SW 1271 (cell line): ENCODE data around the gene CHST12.

Source experiments
- DNase-seq, 2 experiments: peaks; one replicate each; lab custom pipeline; 2025; lab: John Stamatoyannopoulos, UW

CHST12 gene

DNA sequence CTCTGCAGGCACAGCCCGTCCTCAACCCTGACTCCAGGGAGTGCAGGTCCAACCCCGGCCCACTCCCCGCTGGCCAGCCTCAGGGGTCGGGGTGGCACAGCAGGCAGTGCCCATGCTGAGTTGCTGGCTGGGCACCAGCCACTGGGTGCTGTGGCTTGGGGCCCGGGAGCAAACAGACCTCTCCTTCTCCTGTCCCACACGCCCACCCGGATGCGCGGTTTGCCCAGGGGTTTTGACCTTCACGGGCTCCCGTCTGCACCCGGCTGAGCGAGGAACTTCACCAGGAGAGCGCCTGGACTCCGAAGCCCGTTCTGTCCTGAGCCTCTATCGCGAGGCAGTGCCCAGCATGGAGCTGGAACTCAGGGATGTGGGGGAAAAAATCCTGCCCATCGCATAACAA is 75.4 kb downstream of the CHST12 start:
- DNase-seq: no peak

DNA sequence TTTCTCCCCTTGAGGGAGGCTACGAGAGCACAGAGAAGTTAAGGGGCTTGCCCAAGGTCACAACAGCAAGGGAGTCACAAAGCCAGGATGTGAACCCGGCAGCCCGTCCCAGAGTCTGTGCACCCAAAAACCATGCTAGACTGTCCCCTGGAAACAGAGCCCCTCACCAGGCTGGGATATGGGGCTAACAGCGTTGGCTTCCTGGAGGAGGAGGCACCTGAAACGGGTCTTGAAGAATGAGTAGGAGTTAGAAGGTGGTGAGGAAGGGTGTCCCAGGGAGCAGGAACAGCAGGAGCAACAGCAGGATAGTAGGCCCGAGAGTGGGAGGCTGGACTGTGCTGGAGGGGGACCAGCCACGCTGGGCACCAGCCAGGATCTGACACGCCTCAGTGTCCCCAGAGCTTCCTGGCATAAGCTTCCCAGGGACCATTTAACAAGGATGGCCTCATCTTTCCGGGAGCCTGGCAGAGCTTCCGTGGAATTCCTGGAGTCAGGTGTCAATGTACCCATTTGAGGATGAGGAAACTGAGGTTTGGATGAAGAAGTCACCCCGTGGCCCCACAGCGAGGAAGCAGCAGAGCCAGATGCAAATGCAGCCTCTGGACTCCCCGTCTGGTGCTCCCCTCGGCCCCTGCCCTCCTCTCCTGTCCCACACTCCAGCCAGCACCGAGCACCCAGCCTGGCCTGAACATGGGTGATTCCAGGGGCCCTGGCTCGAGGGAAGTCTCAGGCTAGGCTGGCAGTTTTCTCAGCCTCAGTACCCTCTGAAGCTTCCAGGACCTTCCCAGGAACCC is 76.1 kb downstream of the CHST12 start:
- no peak for DNase-seq

DNA sequence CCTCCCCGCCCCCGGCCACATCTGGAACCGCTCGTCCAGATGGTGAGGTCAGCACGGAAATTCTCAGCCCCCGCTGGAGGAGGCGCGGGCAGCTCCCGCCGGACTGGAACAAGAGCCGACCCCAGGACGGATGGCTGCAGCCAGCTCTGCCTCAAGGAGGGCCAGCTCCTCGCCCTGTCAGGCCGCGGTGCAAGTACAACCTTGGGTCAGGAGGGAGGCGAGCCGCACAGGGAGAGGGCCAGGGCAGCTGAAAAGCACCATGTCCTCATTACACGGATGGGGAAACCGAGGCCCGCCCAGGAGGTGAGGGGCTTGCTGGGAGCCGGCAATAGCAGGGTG is 76.6 kb downstream of the CHST12 start:
- DNase-seq: no peak

DNA sequence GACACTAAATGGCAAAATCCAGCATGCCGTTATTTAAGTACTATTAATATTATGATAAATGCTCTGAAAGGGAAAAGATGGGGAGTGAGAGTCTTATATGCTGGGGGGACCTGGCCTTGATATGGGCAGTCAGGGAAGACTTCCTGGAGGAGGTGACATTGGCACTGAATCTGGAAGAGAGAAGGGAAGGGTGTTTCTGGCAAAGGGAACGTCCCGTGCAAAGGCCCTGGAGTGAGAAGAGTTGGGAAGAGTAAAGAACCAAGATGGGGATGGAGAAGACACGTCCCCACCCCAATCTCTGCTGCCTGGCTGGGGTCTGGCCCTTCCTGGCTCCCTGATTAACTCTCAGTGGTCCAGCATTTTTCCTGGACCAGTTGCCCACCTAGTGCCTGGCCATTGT is 77.8 kb downstream of the CHST12 start:
- DNase-seq: no peak

GRCh38 chr7:2482725-2483451 is 79.5 kb downstream of the CHST12 start:
- DNase-seq: no peak

- DNase-seq: peak in 1 of 2 experiments; percentile 25
Measured at GRCh38 chr7:2483494-2483893, 80.1 kb downstream of the CHST12 start.

- no peak for DNase-seq
Measured at GRCh38 chr7:2484868-2485267, 81.5 kb downstream of the CHST12 start.

GRCh38 chr7:2487586-2488271 is 84.3 kb downstream of the CHST12 start:
- no peak for DNase-seq

- DNase-seq: no peak
Measured at GRCh38 chr7:2488272-2488645, 84.8 kb downstream of the CHST12 start.

DNA sequence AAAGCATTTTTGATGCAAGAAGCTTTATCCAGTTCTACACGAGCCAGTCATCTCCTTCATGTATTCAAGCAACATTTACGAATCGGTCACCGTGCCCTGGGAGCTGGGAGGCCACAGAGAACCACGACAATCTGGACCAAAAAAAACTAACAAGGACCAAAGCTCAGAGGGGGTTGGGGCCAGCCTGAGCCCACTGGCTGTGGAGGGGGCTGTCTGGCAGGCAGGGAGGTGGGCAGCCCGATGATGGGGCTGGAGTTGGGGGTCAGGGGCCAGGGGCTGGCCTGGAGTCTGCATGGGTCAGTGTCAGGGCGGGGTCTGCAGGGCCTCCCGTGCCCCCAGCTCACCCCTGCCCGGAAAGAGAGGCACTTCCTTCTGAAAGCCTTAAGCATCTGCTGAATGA is 85.3 kb downstream of the CHST12 start:
- no peak for DNase-seq

DNA sequence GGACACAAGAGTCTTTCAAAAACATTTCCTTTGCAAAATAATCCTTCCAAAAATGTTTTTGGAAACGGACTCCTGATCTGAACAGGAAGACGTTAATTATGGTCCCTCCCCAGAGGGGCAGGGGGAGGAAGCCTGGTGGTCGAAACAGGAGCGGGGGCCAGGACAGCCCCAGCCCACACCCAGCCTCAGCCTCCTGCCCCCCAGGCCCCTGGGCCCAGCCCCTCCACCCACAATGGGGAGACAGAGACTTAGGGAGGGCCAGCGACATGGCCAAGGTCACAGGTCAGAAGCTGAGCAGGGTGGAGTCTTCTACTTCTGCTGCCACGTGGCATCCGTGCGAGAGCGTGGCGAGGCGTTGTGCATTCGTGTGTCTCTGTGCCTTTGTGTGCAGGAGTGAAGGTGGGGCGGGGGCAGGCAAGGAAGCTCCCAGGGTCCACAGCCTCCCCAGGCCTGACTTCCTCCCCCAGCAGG is 86.8 kb downstream of the CHST12 start:
- no peak for DNase-seq

DNA sequence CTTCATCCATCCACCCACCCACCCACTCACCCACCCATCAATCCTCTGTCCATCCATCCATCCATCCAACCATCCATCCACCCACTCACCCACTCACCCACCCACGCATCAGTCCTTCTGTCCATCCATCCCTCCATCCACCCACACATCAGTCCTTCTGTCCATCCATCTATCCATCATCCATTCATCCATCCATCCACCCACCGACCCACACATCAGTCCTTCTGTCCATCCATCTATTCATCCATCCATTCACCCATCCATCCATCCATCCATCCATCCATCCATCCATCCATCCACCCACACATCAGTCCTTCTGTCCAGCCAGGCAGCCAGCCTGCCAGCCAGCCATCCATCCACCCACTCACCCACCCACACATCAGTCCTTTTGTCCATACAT is 88.6 kb downstream of the CHST12 start:
- no peak for DNase-seq

- DNase-seq: no peak
Measured at GRCh38 chr7:2493205-2494164, 90.1 kb downstream of the CHST12 start.

GRCh38 chr7:2494191-2495130 is 91.0 kb downstream of the CHST12 start:
- DNase-seq: no peak

GRCh38 chr7:2495418-2496299 is 92.2 kb downstream of the CHST12 start:
- DNase-seq: no peak

GRCh38 chr7:2496375-2496774 is 93.0 kb downstream of the CHST12 start:
- DNase-seq: no peak

DNA sequence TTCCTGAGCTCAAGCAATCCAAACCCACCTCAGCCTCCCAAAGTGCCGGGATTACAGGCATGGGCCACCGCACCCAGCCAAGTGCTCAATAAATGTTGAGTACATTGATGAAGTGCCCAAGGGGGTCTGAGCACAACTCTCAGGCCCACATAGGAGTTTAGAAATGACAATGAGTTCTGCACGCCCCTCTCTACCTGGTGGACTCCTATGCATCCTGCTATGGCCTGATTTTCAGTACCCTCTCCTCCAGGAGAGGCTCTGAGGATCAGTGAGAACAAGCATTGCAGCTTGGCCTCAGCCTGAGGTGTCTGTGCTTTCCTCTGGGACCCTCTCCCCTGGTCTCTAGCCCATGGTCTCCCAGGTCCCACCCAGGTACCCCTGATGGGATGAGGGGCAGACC is 93.7 kb downstream of the CHST12 start:
- no peak for DNase-seq

- no peak for DNase-seq
Measured at GRCh38 chr7:2497500-2498336, 94.3 kb downstream of the CHST12 start.
